Keratinocyte (primary cell): ENCODE results near the gene RNF130. TPM values are rescaled to one million over a fixed set of nuclear protein-coding genes. Genes with fewer than 3 reads are reported as not detected.

Source experiments
- DNase-seq: peaks from one replicate; pipeline ENCODE4 v3.0.0-alpha.2; 2011; ENCODE audit warnings: low read depth, missing footprints, low spot score
- FAIRE-seq: peaks from 2 replicates; lab custom pipeline; 2011; peaks lifted over from hg19 to GRCh38; lab: Jason Lieb, UNC
- H2AFZ ChIP-seq: 2 replicates; pipeline ENCODE4 v1.6.0; 2012; ENCODE audit warnings: low read length, control low read depth, inconsistent platforms; ENCODE audit not compliant: control insufficient read depth
- H3K27ac ChIP-seq: 2 replicates; pipeline ENCODE4 v1.5.1; 2011; ENCODE audit warnings: low read length; ENCODE audit not compliant: control insufficient read depth, insufficient read depth
- H3K27me3 ChIP-seq: 3 replicates; pipeline ENCODE4 v1.6.0; 2011; ENCODE audit warnings: low read length; ENCODE audit not compliant: control insufficient read depth, insufficient read depth; ENCODE audit errors: extremely low read depth
- H3K36me3 ChIP-seq, 2 experiments: 2 replicates in 1 of 2; 3 replicates in 1 of 2; pipeline ENCODE4 v1.5.1; 2011; ENCODE audit warnings: low read length in 2 of 2, mild to moderate bottlenecking in 1 of 2; ENCODE audit not compliant: control insufficient read depth in 2 of 2, insufficient read depth in 2 of 2; ENCODE audit errors: extremely low read depth in 1 of 2
- H3K4me1 ChIP-seq: 3 replicates; pipeline ENCODE4 v1.5.1; 2011; ENCODE audit warnings: low read length; ENCODE audit not compliant: control insufficient read depth, insufficient read depth; ENCODE audit errors: extremely low read depth
- H3K4me2 ChIP-seq: 3 replicates; pipeline ENCODE4 v1.6.0; 2011; ENCODE audit warnings: low read depth, low read length; ENCODE audit not compliant: control insufficient read depth, insufficient read depth; ENCODE audit errors: extremely low read depth
- H3K4me3 ChIP-seq, 3 experiments: fragments of 200-600 bp in 1 of 3; sonication (generic) in 1 of 3; 2 replicates in 2 of 3; 3 replicates in 1 of 3; pipeline ENCODE4 v1.5.1; 2011 to 2016; ENCODE audit warnings: low read length in 3 of 3, mild to moderate bottlenecking in 3 of 3, control low read depth in 2 of 3, inconsistent platforms in 1 of 3, low read depth in 1 of 3, mixed read lengths in 1 of 3, mixed run types in 1 of 3, moderate library complexity in 1 of 3; ENCODE audit not compliant: control insufficient read depth in 2 of 3, insufficient read depth in 2 of 3; ENCODE audit errors: extremely low read depth in 1 of 3
- H3K79me2 ChIP-seq: 2 replicates; pipeline ENCODE4 v1.6.0; 2012; ENCODE audit warnings: low read length; ENCODE audit not compliant: control insufficient read depth, insufficient read depth
- H3K9ac ChIP-seq: 3 replicates; pipeline ENCODE4 v1.6.0; 2011; ENCODE audit warnings: low read length; ENCODE audit not compliant: control insufficient read depth, insufficient read depth; ENCODE audit errors: extremely low read depth
- H3K9me1 ChIP-seq: 3 replicates; pipeline ENCODE4 v1.6.0; 2011; ENCODE audit warnings: low read length; ENCODE audit not compliant: control insufficient read depth, insufficient read depth; ENCODE audit errors: extremely low read depth
- H3K9me3 ChIP-seq: 2 replicates; pipeline ENCODE4 v1.5.1; 2012; ENCODE audit warnings: low read depth, low read length; ENCODE audit not compliant: control insufficient read depth
- H4K20me1 ChIP-seq: 3 replicates; pipeline ENCODE4 v1.6.0; 2011; ENCODE audit warnings: low read length; ENCODE audit not compliant: control insufficient read depth, insufficient read depth; ENCODE audit errors: extremely low read depth
- EZH2 ChIP-seq: IDR thresholded peaks from one replicate; pipeline ENCODE4 v1.6.1; 2012; ENCODE audit warnings: inconsistent platforms, mild to moderate bottlenecking, low read length, moderate library complexity
- dilution Hi-C: fragments of 300-500 bp; cut with MboI; formaldehyde crosslinking; loops from one replicate; pipeline ENCODE4 v1.7.0; 2020; ENCODE audit warnings: low sequenced_read_pairs; ENCODE audit not compliant: extremely low pct_ligation_motif_present
- polyA plus RNA-seq, 5 experiments: library from polyadenylated mRNA; depleted of rRNA in 3 of 5; stranded (reverse) in 3 of 5; stranded (forward) in 1 of 5; unstranded in 1 of 5; fragments of >200 nt; gene quantifications; 1 replicate in 1 of 5; 2 replicates in 3 of 5; 3 replicates in 1 of 5; pipeline versions ENCODE4 v1.2.1 to v1.2.3, GENCODE V29; 2011 to 2012; ENCODE audit warnings: missing spikeins in 2 of 5, low read depth in 1 of 5, low replicate concordance in 1 of 5
- TF ChIP-seq, protein P1 (sequence below), 3 experiments: IDR thresholded peaks in 1 of 3; conservative IDR thresholded peaks in 1 of 3; optimal IDR thresholded peaks in 1 of 3; 2 replicates in 2 of 3; 3 replicates in 1 of 3; pipeline versions ENCODE3 to v1.5.1; 2011; ENCODE audit warnings: low read length in 3 of 3, mild to moderate bottlenecking in 3 of 3, moderate library complexity in 2 of 3, control low read depth in 1 of 3, inconsistent platforms in 1 of 3; ENCODE audit not compliant: insufficient read depth in 2 of 3; ENCODE audit errors: extremely low read depth in 1 of 3

The RNF130 gene
- polyA plus RNA-seq, 1 donor (not counting 4 experiments of a cell fraction or from before 2014, with no cell fraction given): 20.0 TPM

- no peak overlapping the region for H2AFZ ChIP-seq
- no peak for FAIRE-seq
- H3K36me3 ChIP-seq: no peaks in the 10 kb centered on the region
- TF ChIP-seq, protein P1, sequence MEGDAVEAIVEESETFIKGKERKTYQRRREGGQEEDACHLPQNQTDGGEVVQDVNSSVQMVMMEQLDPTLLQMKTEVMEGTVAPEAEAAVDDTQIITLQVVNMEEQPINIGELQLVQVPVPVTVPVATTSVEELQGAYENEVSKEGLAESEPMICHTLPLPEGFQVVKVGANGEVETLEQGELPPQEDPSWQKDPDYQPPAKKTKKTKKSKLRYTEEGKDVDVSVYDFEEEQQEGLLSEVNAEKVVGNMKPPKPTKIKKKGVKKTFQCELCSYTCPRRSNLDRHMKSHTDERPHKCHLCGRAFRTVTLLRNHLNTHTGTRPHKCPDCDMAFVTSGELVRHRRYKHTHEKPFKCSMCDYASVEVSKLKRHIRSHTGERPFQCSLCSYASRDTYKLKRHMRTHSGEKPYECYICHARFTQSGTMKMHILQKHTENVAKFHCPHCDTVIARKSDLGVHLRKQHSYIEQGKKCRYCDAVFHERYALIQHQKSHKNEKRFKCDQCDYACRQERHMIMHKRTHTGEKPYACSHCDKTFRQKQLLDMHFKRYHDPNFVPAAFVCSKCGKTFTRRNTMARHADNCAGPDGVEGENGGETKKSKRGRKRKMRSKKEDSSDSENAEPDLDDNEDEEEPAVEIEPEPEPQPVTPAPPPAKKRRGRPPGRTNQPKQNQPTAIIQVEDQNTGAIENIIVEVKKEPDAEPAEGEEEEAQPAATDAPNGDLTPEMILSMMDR (optimal IDR thresholded peaks at IDR 0.05 in 1 of 3, IDR thresholded peaks at IDR 0.05 in 1 of 3, conservative IDR thresholded peaks at IDR 0.05 in 1 of 3; ENCODE audit: extremely low read depth in 1 of 3, insufficient read depth in 2 of 3, low read length in 3 of 3): no peak
- no peak for TF ChIP-seq EZH2
- H3K9me1 ChIP-seq: no peaks in the 10 kb centered on the region
- peaks cover 3% of the 10 kb centered on the region for H3K4me1 ChIP-seq
- no peak overlapping the region for H3K9ac ChIP-seq
- no peaks in the 10 kb centered on the region for H4K20me1 ChIP-seq
- no peaks in the 10 kb centered on the region for H3K9me3 ChIP-seq
- H3K27ac ChIP-seq: no peak overlapping the region
- DNase-seq: no peak
- no peaks in the 10 kb centered on the region for H3K79me2 ChIP-seq
- no peaks in the 10 kb centered on the region for H3K27me3 ChIP-seq
- H3K4me2 ChIP-seq: no peak overlapping the region
- no peak overlapping the region for H3K4me3 ChIP-seq
- dilution Hi-C loops: no loop called here
Measured at GRCh38 chr5:180093241-180093640, 21.7 kb upstream of the RNF130 start.

DNA sequence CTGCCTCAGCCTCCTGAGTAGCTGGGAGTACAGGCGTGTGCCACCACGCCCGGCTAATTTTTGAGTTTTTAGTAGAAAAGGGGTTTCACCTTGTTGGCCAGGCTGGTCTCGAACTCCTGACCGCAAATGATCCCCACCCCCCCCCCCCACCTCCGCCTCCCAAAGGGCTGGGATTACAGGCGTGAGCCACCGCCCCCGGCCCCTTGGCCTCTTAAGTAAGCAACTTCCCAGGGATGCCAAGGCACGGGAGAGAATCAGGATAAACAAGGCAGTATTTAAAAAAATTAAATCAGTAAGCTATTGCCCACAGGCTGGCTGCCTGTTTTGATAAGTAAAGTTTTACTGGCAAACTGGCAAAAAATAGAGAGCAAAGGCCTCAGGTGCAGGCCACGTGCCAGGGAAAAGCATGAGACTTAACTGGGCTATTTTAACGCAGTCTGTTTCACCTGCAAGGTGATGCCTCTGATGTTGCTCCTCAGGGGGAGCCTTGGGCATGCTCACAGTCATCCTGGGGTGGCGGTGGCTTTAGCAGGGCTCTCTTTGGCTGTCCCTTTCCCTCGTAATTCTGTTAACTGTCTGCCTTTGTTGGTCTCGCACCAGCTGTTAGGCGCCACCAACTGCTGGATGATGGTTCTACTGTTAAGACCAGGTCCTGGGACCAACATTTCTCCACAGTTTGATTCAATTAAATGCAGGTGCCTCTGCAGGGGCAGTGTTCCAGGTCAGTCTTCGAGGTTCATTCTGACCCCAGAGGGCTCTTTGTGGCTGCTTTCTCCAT, 19.4 kb upstream of the RNF130 start:
- Histone ChIP-seq H3K9ac (no peak overlapping the region), H3K4me1 (peaks cover 3% of the 10 kb centered on the region), H3K9me3 (no peaks in the 10 kb centered on the region), H3K36me3 (no peaks in the 10 kb centered on the region), H3K79me2 (no peaks in the 10 kb centered on the region), H2AFZ (peak overlapping the region; percentile 37), H3K27me3 (no peaks in the 10 kb centered on the region), H3K27ac (no peak overlapping the region), H3K4me2 (peak overlapping the region; percentile 75), H3K9me1 (no peaks in the 10 kb centered on the region), H4K20me1 (no peaks in the 10 kb centered on the region), H3K4me3 (no peak overlapping the region)
- FAIRE-seq (no peak), DNase-seq (no peak)
- TF ChIP-seq, protein P1 (optimal IDR thresholded peaks at IDR 0.05 in 1 of 3, IDR thresholded peaks at IDR 0.05 in 1 of 3, conservative IDR thresholded peaks at IDR 0.05 in 1 of 3; ENCODE audit: extremely low read depth in 1 of 3, insufficient read depth in 2 of 3, low read length in 3 of 3): peak in 2 of 3 experiments; percentile 21 to 61
- TF ChIP-seq EZH2: no peak
- dilution Hi-C loops: no loop called here
